SK-N-SH (cell line): ENCODE measurements around the gene SNX9. TPM values are rescaled to one million over a fixed set of nuclear protein-coding genes. Genes with fewer than 3 reads are reported as not detected.

Source experiments
- CTCF ChIA-PET: fragments of 300-600, 350-600 bp; formaldehyde crosslinking; extraction: SDS; loops from one replicate; lab custom pipeline; 2021; lab: Yijun Ruan, JAX
- POLR2A ChIA-PET: fragments of 350-600 bp; sonication (Branson Sonifier 250); formaldehyde crosslinking; extraction: SDS; loops from one replicate; lab custom pipeline; 2020; ENCODE audit warnings: antibody characterized with exemption, inconsistent platforms; lab: Yijun Ruan, JAX
- DNase-seq: peaks from one replicate; pipeline ENCODE4 v3.0.0; 2012
- H2AFZ ChIP-seq: fragments of 200-600 bp; sonication (generic); 2 replicates; pipeline ENCODE4 v1.8.1; 2016; ENCODE audit warnings: antibody characterized with exemption, mild to moderate bottlenecking, low read depth
- H3F3A ChIP-seq: fragments of 200-600 bp; sonication (generic); replicated peaks from 2 replicates; pipeline ENCODE3; 2016; ENCODE audit warnings: antibody characterized with exemption, mild to moderate bottlenecking; ENCODE audit not compliant: insufficient read depth
- H3K27ac ChIP-seq, 2 experiments: fragments of 200-500 bp in 1 of 2; fragments of 200-600 bp in 1 of 2; sonication (Bioruptor generic) in 1 of 2; sonication (generic), shearing (Covaris generic) in 1 of 2; 2 replicates each; pipeline versions ENCODE4 v1.5.1 to v1.6.1; 2014 to 2016; ENCODE audit warnings: low read depth in 2 of 2, inconsistent platforms in 1 of 2, low read length in 1 of 2, mild to moderate bottlenecking in 1 of 2, mixed read lengths in 1 of 2
- H3K27me3 ChIP-seq: fragments of 200-600 bp; sonication (generic), shearing (Covaris generic); 2 replicates; pipeline ENCODE4 v1.6.1; 2016; ENCODE audit warnings: mixed run types; ENCODE audit not compliant: insufficient read depth
- H3K36me3 ChIP-seq, 2 experiments: fragments of 200-500 bp in 1 of 2; fragments of 200-600 bp in 1 of 2; sonication (Bioruptor generic) in 1 of 2; sonication (generic) in 1 of 2; replicated peaks in 1 of 2; 2 replicates each; pipeline versions ENCODE3 to v1.5.1; 2014 to 2016; ENCODE audit warnings: low read length in 1 of 2, mild to moderate bottlenecking in 1 of 2; ENCODE audit not compliant: insufficient read depth in 2 of 2, control insufficient read depth in 1 of 2
- H3K4me1 ChIP-seq, 2 experiments: fragments of 200-500 bp in 1 of 2; fragments of 200-600 bp in 1 of 2; sonication (Bioruptor generic) in 1 of 2; sonication (generic), shearing (Covaris generic) in 1 of 2; 2 replicates each; pipeline versions ENCODE4 v1.5.1 to v1.6.1; 2014 to 2016; ENCODE audit warnings: low read depth in 1 of 2, low read length in 1 of 2, mixed run types in 1 of 2; ENCODE audit not compliant: insufficient read depth in 2 of 2, control insufficient read depth in 1 of 2
- H3K4me2 ChIP-seq: fragments of 200-600 bp; sonication (generic), shearing (Covaris generic); 2 replicates; pipeline ENCODE4 v1.6.1; 2017; ENCODE audit warnings: mixed run types
- H3K4me3 ChIP-seq, 2 experiments: fragments of 200-500 bp in 1 of 2; fragments of 200-600 bp in 1 of 2; sonication (Bioruptor generic) in 1 of 2; sonication (generic), shearing (Covaris generic) in 1 of 2; 2 replicates each; pipeline versions ENCODE4 v1.5.1 to v1.8.1; 2014 to 2016; ENCODE audit warnings: low read depth in 2 of 2, inconsistent platforms in 1 of 2, low read length in 1 of 2, mild to moderate bottlenecking in 1 of 2, mixed read lengths in 1 of 2, moderate library complexity in 1 of 2
- H3K79me2 ChIP-seq: fragments of 200-600 bp; sonication (generic); 2 replicates; pipeline ENCODE4 v1.8.1; 2017; ENCODE audit warnings: mild to moderate bottlenecking; ENCODE audit not compliant: insufficient read depth
- H3K9ac ChIP-seq: fragments of 200-600 bp; sonication (generic); 2 replicates; pipeline ENCODE4 v1.6.1; 2017; ENCODE audit warnings: mixed run types
- H3K9me2 ChIP-seq: fragments of 200-600 bp; sonication (generic); 2 replicates; pipeline ENCODE4 v1.6.1; 2017; ENCODE audit warnings: mixed run types
- H3K9me3 ChIP-seq: fragments of 200-600 bp; sonication (generic); 2 replicates; pipeline ENCODE4 v1.6.1; 2017; ENCODE audit warnings: mixed run types, mild to moderate bottlenecking, moderate library complexity
- H4K20me1 ChIP-seq: fragments of 200-600 bp; sonication (generic); 2 replicates; pipeline ENCODE4 v1.6.1; 2017; ENCODE audit warnings: mild to moderate bottlenecking, mixed run types; ENCODE audit not compliant: insufficient read depth
- CHD2 ChIP-seq: fragments of 150-350 bp; IDR thresholded peaks from 2 replicates; pipeline ENCODE4 v1.6.1; 2018; ENCODE audit warnings: low read length; ENCODE audit not compliant: partially characterized antibody
- EP300 ChIP-seq, 2 experiments: IDR thresholded peaks; 2 replicates each; pipeline versions ENCODE4 v1.4.0 to v1.6.1; 2012; ENCODE audit warnings: borderline replicate concordance in 1 of 2, low read depth in 1 of 2, low read length in 1 of 2
- EZH2phosphoT487 ChIP-seq: fragments of 200-600 bp; sonication (generic); IDR thresholded peaks from 2 replicates; pipeline ENCODE4 v1.6.1; 2017; ENCODE audit warnings: low read depth, mixed run types, mild to moderate bottlenecking, antibody characterized with exemption, moderate library complexity, borderline replicate concordance
- FOXJ3 ChIP-seq: sonication (generic); formaldehyde crosslinking; IDR thresholded peaks from 2 replicates; pipeline ENCODE4 v1.5.1; 2020; ENCODE audit warnings: mild to moderate bottlenecking, missing genetic modification reagents
- FOXM1 ChIP-seq: IDR thresholded peaks from 2 replicates; pipeline ENCODE4 v1.4.0; 2012; ENCODE audit warnings: low read depth, mild to moderate bottlenecking
- JUND ChIP-seq: IDR thresholded peaks from 2 replicates; pipeline ENCODE4 v1.4.0; 2012
- MEF2A ChIP-seq: IDR thresholded peaks from 2 replicates; pipeline ENCODE4 v1.4.0; 2012; ENCODE audit warnings: low read depth, borderline replicate concordance
- MXI1 ChIP-seq: IDR thresholded peaks from 2 replicates; pipeline ENCODE4 v1.6.1; 2012; ENCODE audit warnings: mild to moderate bottlenecking, low read depth, low read length, improper control_type of control experiment
- POLR2AphosphoS5 ChIP-seq: IDR thresholded peaks from 2 replicates; pipeline ENCODE4 v1.6.1; 2012; ENCODE audit warnings: low read depth, low read length
- RAD21 ChIP-seq: IDR thresholded peaks from 2 replicates; pipeline ENCODE4 v1.6.1; 2012; ENCODE audit warnings: mild to moderate bottlenecking, low read length
- RCOR1 ChIP-seq: fragments of 150-350 bp; IDR thresholded peaks from 2 replicates; pipeline ENCODE4 v1.6.1; 2017; ENCODE audit warnings: antibody characterized with exemption, low read length
- TAF1 ChIP-seq: IDR thresholded peaks from 2 replicates; pipeline ENCODE4 v1.6.1; 2012; ENCODE audit warnings: low read depth, mild to moderate bottlenecking, low read length, moderate library complexity, borderline replicate concordance
- TCF12 ChIP-seq: IDR thresholded peaks from 2 replicates; pipeline ENCODE4 v1.4.0; 2012
- TEAD4 ChIP-seq: IDR thresholded peaks from 2 replicates; pipeline ENCODE4 v1.4.0; 2012; ENCODE audit warnings: mild to moderate bottlenecking, borderline replicate concordance; ENCODE audit not compliant: insufficient read depth
- USF1 ChIP-seq: IDR thresholded peaks from 2 replicates; pipeline ENCODE4 v1.4.0; 2012; ENCODE audit warnings: low read depth, borderline replicate concordance
- WGBS: methylation state at CpG from one replicate; pipeline ENCODE4 v1.1.6; 2017; ENCODE audit warnings: low lambda C conversion rate; 5-methylcytosine and 5-hydroxymethylcytosine counted together
- polyA plus RNA-seq, 3 experiments: library from polyadenylated mRNA; depleted of rRNA; stranded (reverse); fragments of >200 nt; gene quantifications; 2 replicates each; pipeline ENCODE4 v1.2.3, GENCODE V29; 2012
- TF ChIP-seq, protein P1 (sequence below): fragments of 150-350 bp; IDR thresholded peaks from 2 replicates; pipeline ENCODE4 v1.6.1; 2017; ENCODE audit warnings: antibody characterized with exemption, low read length, low read depth, borderline replicate concordance

Gene SNX9
- polyA plus RNA-seq, 1 of the 3 experiments (the other 2 are of a cell fraction) = 31.6 TPM

GRCh38 chr6:157892363-157892877 lies 69.4 kb downstream of the SNX9 start:
- no peak overlapping the region for H2AFZ ChIP-seq
- no peaks in the 10 kb centered on the region for H3K9me3 ChIP-seq
- H3K79me2 ChIP-seq = no peaks in the 10 kb centered on the region; the same call in 1 of the 2 replicates
- no peak overlapping the region for H3K4me2 ChIP-seq
- no peaks in the 10 kb centered on the region for H3K27me3 ChIP-seq
- no peak overlapping the region for H3K4me3 ChIP-seq
- no peaks in the 10 kb centered on the region for H3K9me2 ChIP-seq
- H3K9ac ChIP-seq = no peak overlapping the region
- WGBS = 93% methylated on average over 5 of the region's 5 CpGs
- ChIA-PET POLR2A (no interaction called here), CTCF (interaction anchor here (1.4 kb wide), 1 partner anchor 19 kb away, joined by 8 read pairs; no protein-coding TSS in a partner anchor)
- peaks cover 13 to 27% of the 10 kb centered on the region in 2 experiments for H3K36me3 ChIP-seq
- DNase-seq = no peak
- peaks cover 0 to 2% of the 10 kb centered on the region in 2 experiments; a peak in 1 of 4 replicates for H3K4me1 ChIP-seq
- no peak for TF ChIP-seq RAD21
- no peak for TF ChIP-seq EZH2phosphoT487
- TF ChIP-seq, protein P1, sequence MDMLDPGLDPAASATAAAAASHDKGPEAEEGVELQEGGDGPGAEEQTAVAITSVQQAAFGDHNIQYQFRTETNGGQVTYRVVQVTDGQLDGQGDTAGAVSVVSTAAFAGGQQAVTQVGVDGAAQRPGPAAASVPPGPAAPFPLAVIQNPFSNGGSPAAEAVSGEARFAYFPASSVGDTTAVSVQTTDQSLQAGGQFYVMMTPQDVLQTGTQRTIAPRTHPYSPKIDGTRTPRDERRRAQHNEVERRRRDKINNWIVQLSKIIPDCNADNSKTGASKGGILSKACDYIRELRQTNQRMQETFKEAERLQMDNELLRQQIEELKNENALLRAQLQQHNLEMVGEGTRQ = no peak
- TF ChIP-seq CHD2 = no peak
- TF ChIP-seq MEF2A = no peak
- TF ChIP-seq POLR2AphosphoS5 = no peak
- TF ChIP-seq RCOR1 = no peak
- TF ChIP-seq EP300 (IDR thresholded peaks at IDR 0.05; ENCODE audit: borderline replicate concordance in 1 of 2, low read depth in 1 of 2, low read length in 1 of 2) = no peak
- TF ChIP-seq TCF12 = no peak
- no peak for TF ChIP-seq FOXM1
- H4K20me1 ChIP-seq = no peaks in the 10 kb centered on the region
- H3F3A ChIP-seq = peaks cover 3% of the 10 kb centered on the region
- no peak overlapping the region for H3K27ac ChIP-seq

GRCh38 chr6:157893238-157893637 lies 70.2 kb downstream of the SNX9 start:
- no peak overlapping the region for H3K27ac ChIP-seq
- peaks cover 3% of the 10 kb centered on the region for H3F3A ChIP-seq
- ChIA-PET CTCF (interaction anchor here (0.8 to 1.6 kb wide), 3 partner anchors 20 to 179 kb away, joined by 4 to 6 read pairs (median 4); no protein-coding TSS in a partner anchor), POLR2A (no interaction called here)
- no peaks in the 10 kb centered on the region for H3K27me3 ChIP-seq
- H3K9me3 ChIP-seq = no peaks in the 10 kb centered on the region
- TF ChIP-seq FOXJ3 (CRISPR knock-in tag) = no peak
- TF ChIP-seq TEAD4 = no peak
- TF ChIP-seq POLR2AphosphoS5 = no peak
- no peak for TF ChIP-seq JUND
- no peak for TF ChIP-seq USF1
- no peak for TF ChIP-seq MXI1
- no peak for TF ChIP-seq TAF1
- TF ChIP-seq, all 33 proteins: peak for 0
- H3K79me2 ChIP-seq = no peaks in the 10 kb centered on the region; the same call in 1 of the 2 replicates
- peaks cover 9 to 24% of the 10 kb centered on the region in 2 experiments for H3K36me3 ChIP-seq
- H3K4me2 ChIP-seq = no peak overlapping the region
- no peak overlapping the region for H2AFZ ChIP-seq
- DNase-seq = no peak
- no peak overlapping the region for H3K9ac ChIP-seq
- WGBS = 95% methylated on average over 4 of the region's 4 CpGs
- no peak overlapping the region for H3K4me3 ChIP-seq
- H4K20me1 ChIP-seq = no peaks in the 10 kb centered on the region
- no peaks in the 10 kb centered on the region for H3K9me2 ChIP-seq
- H3K4me1 ChIP-seq = peaks cover 0 to 2% of the 10 kb centered on the region in 2 experiments; a peak in 1 of 4 replicates
